Measurements from ENCODE around the gene PPIL1.

DNA sequence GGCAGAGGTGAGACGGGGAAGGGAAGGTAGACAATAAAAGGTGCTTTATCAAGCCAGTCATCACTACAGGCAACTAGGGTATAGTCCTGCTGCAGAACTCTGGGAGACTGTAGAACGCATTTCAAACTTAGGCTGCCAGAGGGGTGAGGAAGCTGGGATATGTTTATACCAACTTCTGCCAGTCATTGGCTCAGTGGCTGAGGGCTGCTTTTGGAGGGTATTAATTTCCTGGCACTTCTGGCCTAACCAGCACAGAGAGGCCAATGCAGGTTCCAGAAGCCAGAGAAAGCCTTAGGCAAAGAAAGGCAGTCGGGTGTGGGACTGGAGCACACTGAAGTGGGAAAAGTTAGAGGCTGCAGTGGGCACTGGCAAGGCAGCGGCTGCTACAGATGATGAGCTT lies 31.4 kb downstream of the PPIL1 start:
- TF ChIP-seq, protein P1, sequence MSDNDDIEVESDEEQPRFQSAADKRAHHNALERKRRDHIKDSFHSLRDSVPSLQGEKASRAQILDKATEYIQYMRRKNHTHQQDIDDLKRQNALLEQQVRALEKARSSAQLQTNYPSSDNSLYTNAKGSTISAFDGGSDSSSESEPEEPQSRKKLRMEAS (IDR thresholded peaks at IDR 0.05) = no peak
- TF ChIP-seq, protein P2, sequence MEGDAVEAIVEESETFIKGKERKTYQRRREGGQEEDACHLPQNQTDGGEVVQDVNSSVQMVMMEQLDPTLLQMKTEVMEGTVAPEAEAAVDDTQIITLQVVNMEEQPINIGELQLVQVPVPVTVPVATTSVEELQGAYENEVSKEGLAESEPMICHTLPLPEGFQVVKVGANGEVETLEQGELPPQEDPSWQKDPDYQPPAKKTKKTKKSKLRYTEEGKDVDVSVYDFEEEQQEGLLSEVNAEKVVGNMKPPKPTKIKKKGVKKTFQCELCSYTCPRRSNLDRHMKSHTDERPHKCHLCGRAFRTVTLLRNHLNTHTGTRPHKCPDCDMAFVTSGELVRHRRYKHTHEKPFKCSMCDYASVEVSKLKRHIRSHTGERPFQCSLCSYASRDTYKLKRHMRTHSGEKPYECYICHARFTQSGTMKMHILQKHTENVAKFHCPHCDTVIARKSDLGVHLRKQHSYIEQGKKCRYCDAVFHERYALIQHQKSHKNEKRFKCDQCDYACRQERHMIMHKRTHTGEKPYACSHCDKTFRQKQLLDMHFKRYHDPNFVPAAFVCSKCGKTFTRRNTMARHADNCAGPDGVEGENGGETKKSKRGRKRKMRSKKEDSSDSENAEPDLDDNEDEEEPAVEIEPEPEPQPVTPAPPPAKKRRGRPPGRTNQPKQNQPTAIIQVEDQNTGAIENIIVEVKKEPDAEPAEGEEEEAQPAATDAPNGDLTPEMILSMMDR (IDR thresholded peaks at IDR 0.05; ENCODE audit: low read depth, low read length, missing input control) = no peak
- no peak for TF ChIP-seq TAF1 (conservative IDR thresholded peaks at IDR 0.05)
- TF ChIP-seq, protein P3, sequence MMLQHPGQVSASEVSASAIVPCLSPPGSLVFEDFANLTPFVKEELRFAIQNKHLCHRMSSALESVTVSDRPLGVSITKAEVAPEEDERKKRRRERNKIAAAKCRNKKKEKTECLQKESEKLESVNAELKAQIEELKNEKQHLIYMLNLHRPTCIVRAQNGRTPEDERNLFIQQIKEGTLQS (IDR thresholded peaks at IDR 0.05) = no peak

Measured in liver (tissue), 3 donors.